Neural progenitor cell (in vitro differentiated cells): ENCODE results near the gene SLC7A1. TPM values are rescaled to one million over a fixed set of nuclear protein-coding genes. Genes with fewer than 3 reads are reported as not detected.

ENCODE experiments used
- DNase-seq: peaks from one replicate; pipeline ENCODE4 v3.0.0-alpha.2; 2016; ENCODE audit warnings: low spot score
- H2AFZ ChIP-seq: fragments of 200-600 bp; sonication (generic); replicated peaks from 2 replicates; pipeline ENCODE4 v1.6.1; 2016; ENCODE audit warnings: antibody characterized with exemption
- H3F3A ChIP-seq: fragments of 200-600 bp; sonication (generic); 2 replicates; pipeline ENCODE4 v1.6.1; 2016; ENCODE audit warnings: antibody characterized with exemption, low read depth
- H3K27ac ChIP-seq: fragments of 200-600 bp; sonication (generic); 2 replicates; pipeline ENCODE4 v1.5.1; 2016; ENCODE audit warnings: mild to moderate bottlenecking
- H3K27me3 ChIP-seq: fragments of 200-600 bp; sonication (generic); 2 replicates; pipeline ENCODE4 v1.6.1; 2016; ENCODE audit warnings: mild to moderate bottlenecking, moderate library complexity
- H3K36me3 ChIP-seq: fragments of 200-600 bp; sonication (generic); 2 replicates; pipeline ENCODE4 v1.5.1; 2016
- H3K4me1 ChIP-seq: fragments of 200-600 bp; sonication (generic); 2 replicates; pipeline ENCODE4 v1.6.1; 2016; ENCODE audit warnings: mixed run types
- H3K4me2 ChIP-seq: fragments of 200-600 bp; sonication (generic); 2 replicates; pipeline ENCODE4 v1.6.1; 2016
- H3K4me3 ChIP-seq: fragments of 200-600 bp; sonication (generic); 2 replicates; pipeline ENCODE4 v1.5.1; 2016
- H3K79me2 ChIP-seq: fragments of 200-600 bp; sonication (generic); 2 replicates; pipeline ENCODE4 v1.6.1; 2016; ENCODE audit warnings: low read depth
- H3K9ac ChIP-seq: fragments of 200-600 bp; sonication (generic); 2 replicates; pipeline ENCODE4 v1.6.1; 2016
- H3K9me3 ChIP-seq: fragments of 200-600 bp; sonication (generic); 2 replicates; pipeline ENCODE4 v1.5.1; 2016; ENCODE audit warnings: low read depth
- H4K20me1 ChIP-seq: fragments of 200-600 bp; sonication (generic); 2 replicates; pipeline ENCODE4 v1.6.1; 2016; ENCODE audit warnings: low read depth
- H3K27ac Mint-ChIP-seq: 3 replicates; pipeline ENCODE4 v1.8.0; 2021; ENCODE audit warnings: mixed read lengths
- H3K27me3 Mint-ChIP-seq: 2 replicates; pipeline ENCODE4 v1.8.0; 2022; ENCODE audit warnings: low read depth, mild to moderate bottlenecking, inconsistent platforms, moderate library complexity, mixed read lengths; ENCODE audit not compliant: insufficient read depth
- H3K36me3 Mint-ChIP-seq: 3 replicates; pipeline ENCODE4 v1.8.0; 2021; ENCODE audit warnings: mixed read lengths
- H3K4me1 Mint-ChIP-seq: 3 replicates; pipeline ENCODE4 v1.8.0; 2021; ENCODE audit warnings: mixed read lengths
- H3K4me3 Mint-ChIP-seq: 3 replicates; pipeline ENCODE4 v1.8.0; 2021; ENCODE audit warnings: mild to moderate bottlenecking, moderate library complexity, mixed read lengths
- H3K9me3 Mint-ChIP-seq: 3 replicates; pipeline ENCODE4 v1.8.0; 2020; ENCODE audit warnings: mixed read lengths
- CTCF ChIP-seq: fragments of 200-600 bp; sonication (generic); IDR thresholded peaks from 2 replicates; pipeline ENCODE4 v1.5.1; 2017; ENCODE audit warnings: antibody characterized with exemption, mild to moderate bottlenecking
- EZH2 ChIP-seq: fragments of 200-600 bp; sonication (generic); IDR thresholded peaks from 2 replicates; pipeline ENCODE4 v1.6.1; 2017; ENCODE audit warnings: antibody characterized with exemption, mild to moderate bottlenecking, moderate library complexity
- EZH2phosphoT487 ChIP-seq: fragments of 200-600 bp; sonication (generic); IDR thresholded peaks from 2 replicates; pipeline ENCODE4 v1.6.1; 2017; ENCODE audit warnings: antibody characterized with exemption
- total RNA-seq: library from RNA; depleted of rRNA; stranded (reverse); fragments of >200 nt; gene quantifications from 2 replicates; pipeline ENCODE4 v1.2.3, GENCODE V29; 2015; ENCODE audit warnings: low replicate concordance

SLC7A1 gene
- total RNA-seq, 1 donor from 2014 or later: 16.2 TPM

GRCh38 chr13:29621841-29622240 lies 26.4 kb upstream of the SLC7A1 start:
- Mint-ChIP-seq H3K36me3 (no peaks in the 10 kb centered on the region), H3K27me3 (peaks cover 3% of the 10 kb centered on the region), H3K4me3 (no peak overlapping the region), H3K27ac (no peak overlapping the region), H3K9me3 (peaks cover 12% of the 10 kb centered on the region), H3K4me1 (no peaks in the 10 kb centered on the region)
- no peak for DNase-seq
- H3K27ac ChIP-seq: no peak overlapping the region
- no peak overlapping the region for H3K9ac ChIP-seq
- H4K20me1 ChIP-seq: no peaks in the 10 kb centered on the region
- H3K79me2 ChIP-seq: no peaks in the 10 kb centered on the region
- no peak overlapping the region for H3K4me3 ChIP-seq
- H3K36me3 ChIP-seq: no peaks in the 10 kb centered on the region
- no peak overlapping the region for H2AFZ ChIP-seq
- H3K27me3 ChIP-seq: no peaks in the 10 kb centered on the region
- no peaks in the 10 kb centered on the region for H3F3A ChIP-seq
- H3K4me1 ChIP-seq: no peaks in the 10 kb centered on the region
- TF ChIP-seq EZH2phosphoT487 (no peak), CTCF (no peak)
- no peaks in the 10 kb centered on the region for H3K9me3 ChIP-seq
- H3K4me2 ChIP-seq: no peak overlapping the region

- no peaks in the 10 kb centered on the region for H3K27me3 ChIP-seq
- TF ChIP-seq EZH2phosphoT487 (no peak), CTCF (no peak), EZH2 (no peak)
- no peaks in the 10 kb centered on the region for H3K36me3 Mint-ChIP-seq
- H3K4me1 Mint-ChIP-seq: no peaks in the 10 kb centered on the region
- no peaks in the 10 kb centered on the region for H3K36me3 ChIP-seq
- H3K9me3 Mint-ChIP-seq: peaks cover 12% of the 10 kb centered on the region
- H3K9me3 ChIP-seq: no peaks in the 10 kb centered on the region
- H4K20me1 ChIP-seq: no peaks in the 10 kb centered on the region
- no peak overlapping the region for H3K4me3 Mint-ChIP-seq
- H2AFZ ChIP-seq: no peak overlapping the region
- no peak overlapping the region for H3K4me3 ChIP-seq
- no peak overlapping the region for H3K27ac Mint-ChIP-seq
- no peaks in the 10 kb centered on the region for H3F3A ChIP-seq
- H3K4me1 ChIP-seq: no peaks in the 10 kb centered on the region
- DNase-seq: no peak
- no peak overlapping the region for H3K4me2 ChIP-seq
- no peak overlapping the region for H3K9ac ChIP-seq
- H3K27me3 Mint-ChIP-seq: peaks cover 3% of the 10 kb centered on the region
- no peaks in the 10 kb centered on the region for H3K79me2 ChIP-seq
- H3K27ac ChIP-seq: no peak overlapping the region
These were observed 25.7 kb upstream of the SLC7A1 start for GRCh38 chr13:29621051-29621800.

- Histone ChIP-seq H3K4me2 (no peak overlapping the region), H3K9ac (no peak overlapping the region), H3K4me1 (no peaks in the 10 kb centered on the region), H3F3A (no peaks in the 10 kb centered on the region), H3K27ac (no peak overlapping the region), H3K36me3 (no peaks in the 10 kb centered on the region), H3K9me3 (no peaks in the 10 kb centered on the region), H3K27me3 (no peaks in the 10 kb centered on the region), H3K4me3 (no peak overlapping the region), H4K20me1 (no peaks in the 10 kb centered on the region), H2AFZ (no peak overlapping the region), H3K79me2 (no peaks in the 10 kb centered on the region)
- peaks cover 3% of the 10 kb centered on the region for H3K27me3 Mint-ChIP-seq
- H3K4me1 Mint-ChIP-seq: no peaks in the 10 kb centered on the region
- no peak overlapping the region for H3K4me3 Mint-ChIP-seq
- peaks cover 12% of the 10 kb centered on the region for H3K9me3 Mint-ChIP-seq
- TF ChIP-seq CTCF: no peak
- TF ChIP-seq EZH2phosphoT487: no peak
- TF ChIP-seq EZH2: no peak
- no peaks in the 10 kb centered on the region for H3K36me3 Mint-ChIP-seq
- no peak for DNase-seq
- no peak overlapping the region for H3K27ac Mint-ChIP-seq
These were observed 24.5 kb upstream of the SLC7A1 start for GRCh38 chr13:29619995-29620394.
